Measurements from ENCODE around the gene NUDT22.

Gene NUDT22

GRCh38 chr11:64229744-64230170 is 3.7 kb downstream of the NUDT22 start:
- DNase-seq = no peak

GRCh38 chr11:64230171-64230984 is 4.3 kb downstream of the NUDT22 start, which contains the start of gene DNAJC4:
Gene DNAJC4 (plus strand): TSS chr11:64230548. CDS start chr11:64230855, 307 bp downstream.
- DNase-seq = no peak

GRCh38 chr11:64230985-64231365 is 4.9 kb downstream of the NUDT22 start:
- DNase-seq = no peak

- no peak for DNase-seq
Measured at GRCh38 chr11:64231546-64231945, 5.5 kb downstream of the NUDT22 start.

- no peak for DNase-seq
Measured at GRCh38 chr11:64232182-64232966, 6.3 kb downstream of the NUDT22 start.

- no peak for DNase-seq
Measured at GRCh38 chr11:64232967-64233315, 6.9 kb downstream of the NUDT22 start.

GRCh38 chr11:64233913-64234586 is 8.0 kb downstream of the NUDT22 start, which contains the start of gene VEGFB:
Gene VEGFB (plus strand): TSS chr11:64234584. CDS start chr11:64234834, 250 bp downstream.
- no peak for DNase-seq

GRCh38 chr11:64234647-64235379 is 8.7 kb downstream of the NUDT22 start:
- DNase-seq = no peak

- DNase-seq = no peak
Measured at GRCh38 chr11:64235437-64236161, 9.5 kb downstream of the NUDT22 start.

GRCh38 chr11:64237484-64237951 is 11.4 kb downstream of the NUDT22 start:
- DNase-seq = no peak

- no peak for DNase-seq
Measured at GRCh38 chr11:64238076-64238475, 12.0 kb downstream of the NUDT22 start.

GRCh38 chr11:64238999-64239398 is 12.9 kb downstream of the NUDT22 start:
- DNase-seq = peak; percentile 81

GRCh38 chr11:64239662-64240434 is 13.8 kb downstream of the NUDT22 start:
- peak; percentile 70 for DNase-seq

- peak; percentile 91 for DNase-seq
Measured at GRCh38 chr11:64240435-64241240, 14.6 kb downstream of the NUDT22 start, which contains the start of gene FKBP2. Gene FKBP2 (plus strand): TSS chr11:64241095. CDS start chr11:64242388, 1,293 bp downstream.

GRCh38 chr11:64241241-64241490 is 15.1 kb downstream of the NUDT22 start:
- no peak for DNase-seq

GRCh38 chr11:64241491-64242374 is 15.7 kb downstream of the NUDT22 start:
- DNase-seq = peak; percentile 96

GRCh38 chr11:64243236-64243854 is 17.3 kb downstream of the NUDT22 start:
- DNase-seq = no peak

GRCh38 chr11:64244107-64244506 is 18.0 kb downstream of the NUDT22 start:
- DNase-seq = no peak

- DNase-seq = no peak
Measured at GRCh38 chr11:64244966-64245365, 18.9 kb downstream of the NUDT22 start.
